HG03442 (cell line): Measurements from ENCODE around the gene SHROOM1.
A peak's percentile ranks its signal among the peaks of the same experiment; 100 is the strongest.

ENCODE experiments used
- ATAC-seq: cut with Tn5 transposase; IDR thresholded peaks from one replicate; pipeline ENCODE4 v1.9.1; 2021; ENCODE audit warnings: mild to moderate bottlenecking, moderate library complexity; ENCODE audit not compliant: unreplicated experiment

The SHROOM1 gene

GRCh38 chr5:132825033-132825833, 5.2 kb downstream of the SHROOM1 start:
- ATAC-seq, result no peak

- no peak for ATAC-seq
Observed at GRCh38 chr5:132824426-132824825, 6.0 kb downstream of the SHROOM1 start.

- no peak for ATAC-seq
Observed at GRCh38 chr5:132823481-132824050, 6.9 kb downstream of the SHROOM1 start.

GRCh38 chr5:132822650-132823480, 7.6 kb downstream of the SHROOM1 start:
- ATAC-seq, result no peak

GRCh38 chr5:132821791-132822190, 8.7 kb downstream of the SHROOM1 start:
- ATAC-seq, result no peak

GRCh38 chr5:132821350-132821749, 9.1 kb downstream of the SHROOM1 start:
- no peak for ATAC-seq

GRCh38 chr5:132820162-132820754, 10.2 kb downstream of the SHROOM1 start:
- peak; percentile 64 for ATAC-seq

- no peak for ATAC-seq
Observed at GRCh38 chr5:132819468-132819867, 11.0 kb downstream of the SHROOM1 start.

GRCh38 chr5:132817011-132817410, 13.4 kb downstream of the SHROOM1 start:
- ATAC-seq, result no peak

- ATAC-seq, result no peak
Observed at GRCh38 chr5:132816554-132816953, 13.9 kb downstream of the SHROOM1 start.

- ATAC-seq, result no peak
Observed at GRCh38 chr5:132816083-132816482, 14.4 kb downstream of the SHROOM1 start.

GRCh38 chr5:132815454-132815853, 15.0 kb downstream of the SHROOM1 start:
- ATAC-seq, result no peak

- ATAC-seq, result no peak
Observed at GRCh38 chr5:132814503-132815294, 15.7 kb downstream of the SHROOM1 start.

GRCh38 chr5:132813599-132814502, 16.6 kb downstream of the SHROOM1 start:
- no peak for ATAC-seq

- no peak for ATAC-seq
Observed at GRCh38 chr5:132812781-132813598, 17.5 kb downstream of the SHROOM1 start, which contains the start of gene SOWAHA. TSS of gene SOWAHA (plus strand) at chr5:132813302. CDS start at chr5:132813622, 320 bp downstream.

- no peak for ATAC-seq
Observed at GRCh38 chr5:132812123-132812765, 18.2 kb downstream of the SHROOM1 start.

GRCh38 chr5:132810605-132811004, 19.8 kb downstream of the SHROOM1 start:
- ATAC-seq, result no peak

- ATAC-seq, result no peak
Observed at GRCh38 chr5:132808866-132809265, 21.6 kb downstream of the SHROOM1 start.
